ENCODE results near the gene KYAT1. TPM values are rescaled to one million over a fixed set of nuclear protein-coding genes. Genes with fewer than 3 reads are reported as not detected.

KYAT1 gene
- total RNA-seq, 1 experiment from 2014 or later = 6.1 TPM

GRCh38 chr9:128891321-128892220, 9.8 kb upstream of the KYAT1 start:
- BruUV-seq (replicated peaks) = no TSS peak
- in situ Hi-C loops (cut with HindIII; ENCODE audit: low pct_unique_long_range_greater_than_20kb, low sequenced_read_pairs) (no loop called here), intact Hi-C loops (cut with micrococcal nuclease; ENCODE audit: unreplicated experiment) (no loop called here)
- no peak for ATAC-seq
- no peaks in the 10 kb centered on the region for H3K27me3 ChIP-seq (ENCODE audit: control insufficient read depth, insufficient read depth, low read length)
- no peak overlapping the region for H3K27ac ChIP-seq (ENCODE audit: low read length)
- CTCF ChIA-PET = no interaction called here
- no peak for DNase-seq (ENCODE audit: low read depth, low spot score)
- no peaks in the 10 kb centered on the region for H3K9me3 ChIP-seq (ENCODE audit: control insufficient read depth, insufficient read depth, low read depth, low read length)
- H3K4me3 ChIP-seq (ENCODE audit: low read depth in 2 of 2, low read length in 2 of 2) = no peak overlapping the region
- no peaks in the 10 kb centered on the region for H3K36me3 ChIP-seq (ENCODE audit: control insufficient read depth, insufficient read depth, low read length)
- H3K4me1 ChIP-seq (ENCODE audit: control insufficient read depth, insufficient read depth, low read length) = peaks cover 8% of the 10 kb centered on the region
- TF ChIP-seq SIN3A (IDR thresholded peaks at IDR 0.05; ENCODE audit: borderline replicate concordance, insufficient read depth, low read depth, low read length) = no peak
- no peak for TF ChIP-seq REST (IDR thresholded peaks at IDR 0.05; ENCODE audit: insufficient read depth in 1 of 2, low read depth in 2 of 2, low read length in 1 of 2)
- TF ChIP-seq CTCF (IDR thresholded peaks at IDR 0.05) = no peak
- TF ChIP-seq TCF7L2 (IDR thresholded peaks at IDR 0.05; ENCODE audit: low read depth, low read length) = no peak
- TF ChIP-seq POLR2AphosphoS5 (IDR thresholded peaks at IDR 0.05; ENCODE audit: low read depth, low read length) = no peak
- POLR2A ChIA-PET = no interaction called here

DNA sequence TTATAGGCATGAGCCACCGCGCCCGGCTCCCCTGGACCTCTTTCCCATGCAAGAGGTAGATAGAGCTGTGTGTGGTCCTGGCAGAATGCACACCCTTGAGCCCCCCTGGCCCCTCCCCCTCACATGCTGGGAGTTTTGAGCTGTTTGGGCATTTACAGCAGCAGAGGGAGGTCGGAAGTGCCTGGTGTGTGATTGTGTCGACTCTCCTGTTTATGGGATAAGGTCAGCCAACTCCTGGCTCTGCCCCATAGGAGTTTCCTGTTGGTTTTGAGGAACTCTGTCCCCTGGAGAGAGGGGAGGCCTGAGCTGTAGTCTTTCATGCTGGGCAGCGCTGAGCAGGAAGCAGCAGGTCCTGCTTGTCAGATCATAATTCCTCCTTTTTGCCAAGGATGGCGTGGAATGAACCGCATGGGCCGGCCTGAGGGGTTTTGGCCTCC, 6.2 kb upstream of the KYAT1 start:
- no peak for TF ChIP-seq REST (IDR thresholded peaks at IDR 0.05; ENCODE audit: insufficient read depth in 1 of 2, low read depth in 2 of 2, low read length in 1 of 2)
- no peak for TF ChIP-seq POLR2AphosphoS5 (IDR thresholded peaks at IDR 0.05; ENCODE audit: low read depth, low read length)
- TF ChIP-seq CTCF (IDR thresholded peaks at IDR 0.05) = no peak
- no peak for TF ChIP-seq SIN3A (IDR thresholded peaks at IDR 0.05; ENCODE audit: borderline replicate concordance, insufficient read depth, low read depth, low read length)
- TF ChIP-seq TCF7L2 (IDR thresholded peaks at IDR 0.05; ENCODE audit: low read depth, low read length) = no peak
- no TSS peak for BruUV-seq (replicated peaks)
- no peaks in the 10 kb centered on the region for H3K27me3 ChIP-seq (ENCODE audit: control insufficient read depth, insufficient read depth, low read length)
- in situ Hi-C loops (cut with HindIII; ENCODE audit: low pct_unique_long_range_greater_than_20kb, low sequenced_read_pairs) = no loop called here
- intact Hi-C loops (cut with micrococcal nuclease; ENCODE audit: unreplicated experiment) = no loop called here
- POLR2A ChIA-PET = no interaction called here
- H3K9me3 ChIP-seq (ENCODE audit: control insufficient read depth, insufficient read depth, low read depth, low read length) = no peaks in the 10 kb centered on the region
- no peak for ATAC-seq
- H3K36me3 ChIP-seq (ENCODE audit: control insufficient read depth, insufficient read depth, low read length) = peaks cover under 1% of the 10 kb centered on the region; the same call in 1 of the 2 replicates
- H3K4me3 ChIP-seq (ENCODE audit: low read depth in 2 of 2, low read length in 2 of 2) = no peak overlapping the region
- CTCF ChIA-PET = no interaction called here
- peaks cover 8% of the 10 kb centered on the region for H3K4me1 ChIP-seq (ENCODE audit: control insufficient read depth, insufficient read depth, low read length)
- DNase-seq (ENCODE audit: low read depth, low spot score) = no peak
- H3K27ac ChIP-seq (ENCODE audit: low read length) = no peak overlapping the region
